Mesenchymal stem cell (in vitro differentiated cells and primary cell): ENCODE measurements around the gene MIER3.

Experiments used
- DNase-seq: peaks from one replicate; pipeline ENCODE4 v3.0.0-alpha.2; 2013
- H2AFZ ChIP-seq: one replicate; pipeline ENCODE4 v1.6.1; 2013; ENCODE audit warnings: low read depth, mild to moderate bottlenecking, control low read depth, inconsistent platforms, low read length, moderate library complexity
- H2AK5ac ChIP-seq: 2 replicates; pipeline ENCODE4 v1.6.1; 2013; ENCODE audit warnings: low read length, moderate library complexity, mild to moderate bottlenecking, inconsistent platforms; ENCODE audit not compliant: severe bottlenecking
- H2BK120ac ChIP-seq: one replicate; pipeline ENCODE4 v1.6.1; 2013; ENCODE audit warnings: low read depth, mild to moderate bottlenecking, inconsistent platforms, low read length, moderate library complexity
- H2BK12ac ChIP-seq, 2 experiments: one replicate each; pipeline ENCODE4 v1.6.1; 2013; ENCODE audit warnings: inconsistent platforms in 2 of 2, low read length in 2 of 2, mild to moderate bottlenecking in 2 of 2, moderate library complexity in 2 of 2, control low read depth in 1 of 2
- H2BK15ac ChIP-seq: one replicate; pipeline ENCODE4 v1.6.1; 2013; ENCODE audit warnings: mild to moderate bottlenecking, low read depth, inconsistent platforms; ENCODE audit not compliant: poor library complexity, severe bottlenecking
- H2BK5ac ChIP-seq: 2 replicates; pipeline ENCODE4 v1.6.1; 2013; ENCODE audit warnings: low read depth, mild to moderate bottlenecking, low read length, control low read depth, inconsistent platforms; ENCODE audit not compliant: poor library complexity, severe bottlenecking
- H3K14ac ChIP-seq, 2 experiments: one replicate each; pipeline ENCODE4 v1.6.1; 2013; ENCODE audit warnings: inconsistent platforms in 2 of 2, low read length in 2 of 2, control low read depth in 1 of 2, mild to moderate bottlenecking in 1 of 2, moderate library complexity in 1 of 2
- H3K18ac ChIP-seq, 2 experiments: one replicate each; pipeline ENCODE4 v1.6.1; 2013; ENCODE audit warnings: inconsistent platforms in 2 of 2, low read length in 2 of 2, control low read depth in 1 of 2, low read depth in 1 of 2, mild to moderate bottlenecking in 1 of 2
- H3K23ac ChIP-seq, 2 experiments: one replicate each; pipeline ENCODE4 v1.6.1; 2013; ENCODE audit warnings: inconsistent platforms in 2 of 2, low read length in 2 of 2, mild to moderate bottlenecking in 2 of 2, moderate library complexity in 2 of 2, control low read depth in 1 of 2
- H3K27ac ChIP-seq: 2 replicates; pipeline ENCODE4 v1.5.1; 2013; ENCODE audit warnings: mild to moderate bottlenecking, moderate library complexity, low read length, control low read depth, inconsistent platforms; ENCODE audit not compliant: poor library complexity, severe bottlenecking
- H3K27me3 ChIP-seq, 2 experiments: 2 replicates each; pipeline versions ENCODE4 v1.6.1 to v1.7.0; 2013; ENCODE audit warnings: low read length in 2 of 2, mild to moderate bottlenecking in 2 of 2, moderate library complexity in 2 of 2, control low read depth in 1 of 2, inconsistent platforms in 1 of 2; ENCODE audit not compliant: control insufficient read depth in 1 of 2, insufficient read depth in 1 of 2
- H3K36me3 ChIP-seq, 2 experiments: 2 replicates each; pipeline versions ENCODE4 v1.6.1 to v1.7.0; 2013; ENCODE audit warnings: low read length in 2 of 2, control low read depth in 1 of 2, inconsistent platforms in 1 of 2, low read depth in 1 of 2, mild to moderate bottlenecking in 1 of 2; ENCODE audit not compliant: insufficient read depth in 2 of 2, control insufficient read depth in 1 of 2
- H3K4ac ChIP-seq, 2 experiments: one replicate each; pipeline ENCODE4 v1.6.1; 2013; ENCODE audit warnings: inconsistent platforms in 2 of 2, low read length in 2 of 2, mild to moderate bottlenecking in 2 of 2, moderate library complexity in 2 of 2, control low read depth in 1 of 2, low read depth in 1 of 2
- H3K4me1 ChIP-seq: 2 replicates; pipeline ENCODE4 v1.6.1; 2013; ENCODE audit warnings: low read depth, low read length, control low read depth; ENCODE audit not compliant: control insufficient read depth, insufficient read depth
- H3K4me2 ChIP-seq: 2 replicates; pipeline ENCODE4 v1.6.1; 2013; ENCODE audit warnings: low read length, mild to moderate bottlenecking, inconsistent platforms; ENCODE audit not compliant: poor library complexity, severe bottlenecking
- H3K4me3 ChIP-seq, 2 experiments: 2 replicates each; pipeline versions ENCODE4 v1.5.1 to v1.7.0; 2013; ENCODE audit warnings: low read length in 2 of 2, mild to moderate bottlenecking in 2 of 2, control low read depth in 1 of 2, low read depth in 1 of 2; ENCODE audit not compliant: insufficient read depth in 1 of 2
- H3K79me1 ChIP-seq: replicated peaks from 2 replicates; pipeline ENCODE4 v1.6.1; 2013; ENCODE audit warnings: mild to moderate bottlenecking, control low read depth, low read length, inconsistent platforms; ENCODE audit not compliant: poor library complexity, severe bottlenecking
- H3K9ac ChIP-seq: 2 replicates; pipeline ENCODE4 v1.7.0; 2013; ENCODE audit warnings: mild to moderate bottlenecking, low read length, moderate library complexity
- H3K9me3 ChIP-seq: 2 replicates; pipeline ENCODE4 v1.7.0; 2013; ENCODE audit warnings: mild to moderate bottlenecking, low read length; ENCODE audit not compliant: control insufficient read depth
- H4K8ac ChIP-seq: one replicate; pipeline ENCODE4 v1.6.1; 2013; ENCODE audit warnings: inconsistent platforms, mild to moderate bottlenecking, low read length, moderate library complexity
- H4K91ac ChIP-seq: one replicate; pipeline ENCODE4 v1.6.1; 2013; ENCODE audit warnings: mild to moderate bottlenecking, low read length, inconsistent platforms
- WGBS: methylation state at CpG from one replicate; pipeline ENCODE4 v1.1.7; 2013; ENCODE audit warnings: mixed read lengths; 5-methylcytosine and 5-hydroxymethylcytosine counted together

The MIER3 gene

DNA sequence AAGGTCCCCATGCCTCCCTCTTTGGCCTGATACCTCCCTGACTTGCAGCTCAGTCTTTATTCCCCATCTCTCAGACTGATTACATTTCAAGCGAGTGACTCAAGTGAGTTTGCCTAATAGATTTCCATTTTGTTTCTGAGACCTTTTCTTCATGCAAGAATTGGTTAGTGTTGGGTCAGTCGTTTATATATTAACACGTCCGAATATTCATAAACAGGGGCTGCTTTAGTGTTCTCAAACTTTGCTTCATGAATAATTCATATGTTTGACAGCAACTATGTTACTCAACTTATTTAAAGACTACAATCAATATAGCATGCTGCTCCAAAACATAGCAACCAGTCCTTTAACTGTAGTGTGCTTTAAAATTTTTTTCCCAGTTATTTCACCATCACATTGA is 36.6 kb upstream of the MIER3 start:
- peaks cover 4 to 7% of the 10 kb centered on the region in 2 experiments for H3K27me3 ChIP-seq
- H3K18ac ChIP-seq: no peak overlapping the region
- H4K91ac ChIP-seq: no peak overlapping the region
- H2AK5ac ChIP-seq: no peak overlapping the region
- no peak overlapping the region for H3K14ac ChIP-seq
- H3K36me3 ChIP-seq: no peaks in the 10 kb centered on the region
- H3K23ac ChIP-seq: no peak overlapping the region
- peak; percentile 33 for DNase-seq
- H4K8ac ChIP-seq: no peak overlapping the region
- no peaks in the 10 kb centered on the region for H3K4me1 ChIP-seq
- 100% methylated on average over 4 of the region's 4 CpGs for WGBS
- no peak overlapping the region for H3K9ac ChIP-seq
- H3K4ac ChIP-seq: no peak overlapping the region
- no peak overlapping the region for H3K27ac ChIP-seq
- H2BK5ac ChIP-seq: no peak overlapping the region
- no peak overlapping the region for H2BK12ac ChIP-seq
- H3K9me3 ChIP-seq: no peaks in the 10 kb centered on the region
- no peak overlapping the region for H2BK120ac ChIP-seq
- no peak overlapping the region for H3K4me2 ChIP-seq
- no peaks in the 10 kb centered on the region for H3K79me1 ChIP-seq
- H2BK15ac ChIP-seq: no peak overlapping the region
- H2AFZ ChIP-seq: no peak overlapping the region
- H3K4me3 ChIP-seq: no peak overlapping the region

DNA sequence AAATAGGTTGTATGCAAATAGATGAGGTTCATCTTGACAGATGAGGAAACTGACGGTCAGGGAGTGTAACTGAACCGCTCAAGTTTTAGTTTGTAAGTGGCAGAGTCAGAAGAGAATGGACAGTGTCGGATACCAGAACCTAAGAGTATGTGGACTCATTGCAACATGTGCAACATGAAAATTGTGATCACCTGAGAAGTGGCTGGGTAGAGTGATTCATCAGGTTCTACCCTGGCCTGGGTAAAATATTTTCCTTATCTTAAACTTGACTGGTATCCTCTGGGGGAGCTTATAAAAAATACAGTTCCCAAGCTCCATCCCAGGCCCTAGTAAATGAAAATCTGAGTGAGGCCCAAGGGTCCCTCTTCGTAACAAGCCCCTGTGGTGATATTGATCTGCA is 35.2 kb upstream of the MIER3 start:
- H2BK12ac ChIP-seq: no peak overlapping the region
- no peaks in the 10 kb centered on the region for H3K79me1 ChIP-seq
- H3K9me3 ChIP-seq: no peaks in the 10 kb centered on the region
- H3K18ac ChIP-seq: no peak overlapping the region
- no peak overlapping the region for H3K14ac ChIP-seq
- H4K91ac ChIP-seq: no peak overlapping the region
- H3K4ac ChIP-seq: no peak overlapping the region
- no peak overlapping the region for H2AK5ac ChIP-seq
- H3K27ac ChIP-seq: no peak overlapping the region
- no peak overlapping the region for H3K4me2 ChIP-seq
- DNase-seq: no peak
- H2BK15ac ChIP-seq: no peak overlapping the region
- 95% methylated on average over 3 of the region's 4 CpGs for WGBS
- peaks cover 0 to 2% of the 10 kb centered on the region in 2 experiments for H3K27me3 ChIP-seq
- H3K23ac ChIP-seq: no peak overlapping the region
- no peak overlapping the region for H2BK120ac ChIP-seq
- no peaks in the 10 kb centered on the region for H3K36me3 ChIP-seq
- H3K4me1 ChIP-seq: no peaks in the 10 kb centered on the region
- H3K4me3 ChIP-seq: no peak overlapping the region
- H2AFZ ChIP-seq: no peak overlapping the region
- H2BK5ac ChIP-seq: no peak overlapping the region
- H3K9ac ChIP-seq: no peak overlapping the region
- no peak overlapping the region for H4K8ac ChIP-seq

DNA sequence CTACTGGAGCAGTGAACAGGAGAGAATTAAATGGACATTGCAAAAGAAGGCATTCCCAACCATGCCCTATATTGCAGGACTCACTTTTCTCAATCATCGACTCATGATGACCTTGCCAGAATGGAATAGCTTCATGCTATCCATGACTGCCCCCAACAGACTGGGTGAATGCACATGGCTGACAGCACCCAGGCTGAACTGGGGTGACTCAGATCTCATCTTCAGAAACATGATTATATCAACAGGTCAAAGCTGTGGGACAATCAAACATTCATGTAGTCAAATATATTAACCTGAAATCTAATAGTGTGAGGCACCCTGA is 34.7 kb upstream of the MIER3 start:
- Histone ChIP-seq H3K79me1 (no peaks in the 10 kb centered on the region), H2BK15ac (no peak overlapping the region), H3K4me1 (no peaks in the 10 kb centered on the region), H3K4me3 (no peak overlapping the region), H3K36me3 (no peaks in the 10 kb centered on the region), H2BK12ac (no peak overlapping the region), H2BK120ac (no peak overlapping the region), H3K23ac (no peak overlapping the region), H3K4me2 (no peak overlapping the region), H3K14ac (no peak overlapping the region), H3K27ac (no peak overlapping the region), H3K9me3 (no peaks in the 10 kb centered on the region), H2BK5ac (no peak overlapping the region), H3K4ac (no peak overlapping the region), H2AK5ac (no peak overlapping the region), H2AFZ (no peak overlapping the region), H3K18ac (no peak overlapping the region), H3K27me3 (no peaks in the 10 kb centered on the region), H3K9ac (no peak overlapping the region), H4K91ac (no peak overlapping the region), H4K8ac (no peak overlapping the region)
- no peak for DNase-seq
- 90% methylated on average over 1 of the region's 1 CpG for WGBS

GRCh38 chr5:56985936-56986625 is 34.2 kb upstream of the MIER3 start:
- no peak overlapping the region for H3K14ac ChIP-seq
- no peaks in the 10 kb centered on the region for H3K27me3 ChIP-seq
- no peak overlapping the region for H3K4me3 ChIP-seq
- no peak overlapping the region for H3K23ac ChIP-seq
- H3K4me1 ChIP-seq: no peaks in the 10 kb centered on the region
- H3K36me3 ChIP-seq: no peaks in the 10 kb centered on the region
- no peak overlapping the region for H4K8ac ChIP-seq
- no peak overlapping the region for H2BK12ac ChIP-seq
- no peak for DNase-seq
- H3K27ac ChIP-seq: no peak overlapping the region
- no peak overlapping the region for H2BK15ac ChIP-seq
- 71% methylated on average over 1 of the region's 3 CpGs for WGBS
- no peak overlapping the region for H3K18ac ChIP-seq
- H2BK120ac ChIP-seq: no peak overlapping the region
- no peaks in the 10 kb centered on the region for H3K79me1 ChIP-seq
- no peak overlapping the region for H3K4ac ChIP-seq
- H4K91ac ChIP-seq: no peak overlapping the region
- H2AFZ ChIP-seq: no peak overlapping the region
- H3K9me3 ChIP-seq: no peaks in the 10 kb centered on the region
- no peak overlapping the region for H3K9ac ChIP-seq
- no peak overlapping the region for H2AK5ac ChIP-seq
- no peak overlapping the region for H3K4me2 ChIP-seq
- no peak overlapping the region for H2BK5ac ChIP-seq
